Effector memory CD4-positive, alpha-beta T cell (primary cell): Measurements from ENCODE around the gene PSMB1.
"Not testable (repeated sequence)": the region's sequence is repeated elsewhere in the genome, so short reads cannot be mapped to it uniquely, and the experiment has no call there.

Experiments
- DNase-seq, 3 donors: peaks; one replicate each; pipeline ENCODE4 v3.0.0-alpha.2; 2020
- H3K27ac ChIP-seq: 2 replicates; pipeline ENCODE4 v1.7.0; 2013; ENCODE audit warnings: mild to moderate bottlenecking, low read length, moderate library complexity; ENCODE audit not compliant: insufficient read depth, poor library complexity, severe bottlenecking
- H3K27me3 ChIP-seq: replicated peaks from 2 replicates; pipeline ENCODE4 v1.7.0; 2013; ENCODE audit warnings: mild to moderate bottlenecking, low read length; ENCODE audit not compliant: insufficient read depth, control insufficient read depth, poor library complexity, severe bottlenecking
- H3K36me3 ChIP-seq: 2 replicates; pipeline ENCODE4 v1.7.0; 2013; ENCODE audit warnings: mild to moderate bottlenecking, low read length, moderate library complexity; ENCODE audit not compliant: control insufficient read depth, insufficient read depth
- H3K4me1 ChIP-seq: 2 replicates; pipeline ENCODE4 v1.7.0; 2013; ENCODE audit warnings: low read length, mild to moderate bottlenecking; ENCODE audit not compliant: control insufficient read depth, insufficient read depth, poor library complexity, severe bottlenecking
- H3K4me3 ChIP-seq: 2 replicates; pipeline ENCODE4 v1.7.0; 2013; ENCODE audit warnings: low read length, low read depth, mild to moderate bottlenecking; ENCODE audit not compliant: insufficient read depth, poor library complexity, severe bottlenecking
- H3K9me3 ChIP-seq: 2 replicates; pipeline ENCODE4 v1.7.0; 2013; ENCODE audit warnings: mild to moderate bottlenecking, low read length, moderate library complexity; ENCODE audit not compliant: control insufficient read depth

Gene PSMB1

GRCh38 chr6:170537329-170537728, 15.8 kb downstream of the PSMB1 start:
- Histone ChIP-seq H3K27ac (no peak overlapping the region), H3K27me3 (no peaks in the 10 kb centered on the region), H3K36me3 (peaks cover 80% of the 10 kb centered on the region), H3K4me1 (no peaks in the 10 kb centered on the region), H3K4me3 (no peak overlapping the region), H3K9me3 (no peaks in the 10 kb centered on the region)
- DNase-seq = no peak

GRCh38 chr6:170536671-170537070, 16.4 kb downstream of the PSMB1 start:
- no peaks in the 10 kb centered on the region for H3K4me1 ChIP-seq
- no peak overlapping the region for H3K4me3 ChIP-seq
- H3K27me3 ChIP-seq = no peaks in the 10 kb centered on the region
- H3K27ac ChIP-seq = no peak overlapping the region
- peaks cover 74% of the 10 kb centered on the region for H3K36me3 ChIP-seq
- no peaks in the 10 kb centered on the region for H3K9me3 ChIP-seq
- DNase-seq = no peak

GRCh38 chr6:170535004-170535403, 18.1 kb downstream of the PSMB1 start:
- Histone ChIP-seq H3K36me3 (peaks cover 69% of the 10 kb centered on the region), H3K27me3 (no peaks in the 10 kb centered on the region), H3K27ac (no peak overlapping the region), H3K4me3 (no peak overlapping the region), H3K9me3 (no peaks in the 10 kb centered on the region), H3K4me1 (no peaks in the 10 kb centered on the region)
- no peak for DNase-seq

- H3K27ac ChIP-seq = no peak overlapping the region
- DNase-seq = no peak
- no peak overlapping the region for H3K4me3 ChIP-seq
- H3K4me1 ChIP-seq = no peaks in the 10 kb centered on the region
- H3K36me3 ChIP-seq = peaks cover 57% of the 10 kb centered on the region
- no peaks in the 10 kb centered on the region for H3K27me3 ChIP-seq
- H3K9me3 ChIP-seq = no peaks in the 10 kb centered on the region
Measured at GRCh38 chr6:170533792-170534191, 19.3 kb downstream of the PSMB1 start.

- no peaks in the 10 kb centered on the region for H3K9me3 ChIP-seq
- H3K27me3 ChIP-seq = no peaks in the 10 kb centered on the region
- peaks cover 49% of the 10 kb centered on the region for H3K36me3 ChIP-seq
- H3K4me3 ChIP-seq = no peak overlapping the region
- no peak for DNase-seq
- no peak overlapping the region for H3K27ac ChIP-seq
- H3K4me1 ChIP-seq = no peaks in the 10 kb centered on the region
Measured at GRCh38 chr6:170532867-170533488, 20.1 kb downstream of the PSMB1 start.

GRCh38 chr6:170529839-170530469, 23.2 kb downstream of the PSMB1 start:
- Histone ChIP-seq H3K4me3 (no peak overlapping the region), H3K27ac (no peak overlapping the region), H3K27me3 (no peaks in the 10 kb centered on the region), H3K4me1 (no peaks in the 10 kb centered on the region), H3K9me3 (no peaks in the 10 kb centered on the region), H3K36me3 (peaks cover 19% of the 10 kb centered on the region)
- peak; percentile 19 to 50 (median 34) for DNase-seq

GRCh38 chr6:170527995-170528394, 25.1 kb downstream of the PSMB1 start:
- H3K4me1 ChIP-seq, H3K27me3 ChIP-seq, H3K27ac ChIP-seq, DNase-seq, H3K9me3 ChIP-seq, H3K4me3 ChIP-seq, H3K36me3 ChIP-seq: not testable (repeated sequence)

- Histone ChIP-seq H3K9me3 (no peaks in the 10 kb centered on the region), H3K27ac (no peak overlapping the region)
Measured at GRCh38 chr6:170525795-170526194, 27.3 kb downstream of the PSMB1 start.

GRCh38 chr6:170524172-170524502, 29.0 kb downstream of the PSMB1 start:
- no peak overlapping the region for H3K27ac ChIP-seq
- H3K27me3 ChIP-seq = no peaks in the 10 kb centered on the region
- H3K36me3 ChIP-seq = no peaks in the 10 kb centered on the region
- no peak overlapping the region for H3K4me3 ChIP-seq
- no peaks in the 10 kb centered on the region for H3K9me3 ChIP-seq
- H3K4me1 ChIP-seq = no peaks in the 10 kb centered on the region
- no peak for DNase-seq

More at GRCh38 chr6:170525795-170526194, 27.3 kb downstream of the PSMB1 start:
- Histone ChIP-seq H3K4me3 (no peak overlapping the region), H3K27me3 (no peaks in the 10 kb centered on the region), H3K4me1 (no peaks in the 10 kb centered on the region), H3K36me3 (no peaks in the 10 kb centered on the region)
- DNase-seq = no peak

- Histone ChIP-seq H3K9me3 (no peaks in the 10 kb centered on the region), H3K36me3 (no peaks in the 10 kb centered on the region), H3K27me3 (no peaks in the 10 kb centered on the region), H3K4me1 (no peaks in the 10 kb centered on the region), H3K27ac (no peak overlapping the region), H3K4me3 (no peak overlapping the region)
- DNase-seq = no peak
Measured at GRCh38 chr6:170523256-170524171, 29.6 kb downstream of the PSMB1 start.
